IMR-90 (cell line): ENCODE measurements around the gene EPS8. TPM values are rescaled to one million over a fixed set of nuclear protein-coding genes. Genes with fewer than 3 reads are reported as not detected.

Experiments used
- ATAC-seq: fragments of 200-7000 bp; cut with Tn5 transposase; 2 replicates; pipeline ENCODE4 v1.9.1; 2020; ENCODE audit warnings: low read depth, mild to moderate bottlenecking, moderate library complexity
- BruUV-seq: library from RNA; stranded (reverse); fragments of 400-500 nt; replicated peaks from 2 replicates; lab custom pipeline; 2021; lab: Mats Ljungman, UMichigan
- CTCF ChIA-PET: fragments of 300-600 bp; formaldehyde crosslinking; extraction: SDS; loops from one replicate; lab custom pipeline; 2021; ENCODE audit warnings: antibody characterized with exemption; lab: Yijun Ruan, JAX
- POLR2A ChIA-PET: fragments of 300-600 bp; sonication (Branson Sonifier 250); formaldehyde crosslinking; loops from one replicate; lab custom pipeline; 2022; ENCODE audit warnings: antibody characterized with exemption; ENCODE audit not compliant: unreplicated experiment; lab: Charles Lee
- DNase-seq: peaks from one replicate; pipeline ENCODE4 v3.0.0; 2013
- H2AFZ ChIP-seq: replicated peaks from 2 replicates; pipeline ENCODE3; 2013; ENCODE audit warnings: low read length, mild to moderate bottlenecking; ENCODE audit not compliant: poor library complexity
- H2AK5ac ChIP-seq: 2 replicates; pipeline ENCODE4 v1.6.1; 2013; ENCODE audit warnings: low read depth, low read length, inconsistent platforms
- H2AK9ac ChIP-seq: replicated peaks from 2 replicates; pipeline ENCODE3; 2013; ENCODE audit warnings: mild to moderate bottlenecking, low read depth, low read length, moderate library complexity; ENCODE audit not compliant: poor library complexity
- H2BK120ac ChIP-seq: 2 replicates; pipeline ENCODE4 v1.6.1; 2013; ENCODE audit warnings: low read depth, low read length, inconsistent platforms
- H2BK15ac ChIP-seq: 3 replicates; pipeline ENCODE4 v1.6.1; 2013; ENCODE audit warnings: low read depth, low read length, inconsistent platforms
- H2BK20ac ChIP-seq: 2 replicates; pipeline ENCODE4 v1.6.1; 2013; ENCODE audit warnings: low read depth, mild to moderate bottlenecking, inconsistent platforms, low read length, moderate library complexity
- H2BK5ac ChIP-seq: 2 replicates; pipeline ENCODE4 v1.6.1; 2013; ENCODE audit warnings: mild to moderate bottlenecking, low read depth, low read length, inconsistent platforms; ENCODE audit not compliant: poor library complexity, severe bottlenecking
- H3K14ac ChIP-seq: replicated peaks from 2 replicates; pipeline ENCODE4 v1.6.1; 2013; ENCODE audit warnings: low read depth, low read length, inconsistent platforms
- H3K18ac ChIP-seq: 2 replicates; pipeline ENCODE4 v1.6.1; 2013; ENCODE audit warnings: low read depth, low read length, control low read depth
- H3K23ac ChIP-seq: 2 replicates; pipeline ENCODE4 v1.6.1; 2013; ENCODE audit warnings: low read depth, low read length, inconsistent platforms
- H3K27ac ChIP-seq: 2 replicates; pipeline ENCODE4 v1.5.1; 2013; ENCODE audit warnings: mild to moderate bottlenecking, control low read depth, low read length; ENCODE audit not compliant: insufficient read depth
- H3K27me3 ChIP-seq: 2 replicates; pipeline ENCODE4 v1.6.1; 2013; ENCODE audit warnings: low read length; ENCODE audit not compliant: control insufficient read depth, insufficient read depth
- H3K36me3 ChIP-seq: 2 replicates; pipeline ENCODE4 v1.6.1; 2013; ENCODE audit warnings: low read length, mixed read lengths; ENCODE audit not compliant: control insufficient read depth, insufficient read depth
- H3K4ac ChIP-seq: 2 replicates; pipeline ENCODE4 v1.6.1; 2013; ENCODE audit warnings: low read depth, low read length, inconsistent platforms
- H3K4me1 ChIP-seq: 2 replicates; pipeline ENCODE4 v1.6.1; 2013; ENCODE audit warnings: low read length, mixed read lengths; ENCODE audit not compliant: control insufficient read depth, insufficient read depth
- H3K4me2 ChIP-seq: 2 replicates; pipeline ENCODE4 v1.6.1; 2013; ENCODE audit warnings: low read depth, mild to moderate bottlenecking, control low read depth, low read length, moderate library complexity
- H3K4me3 ChIP-seq: 2 replicates; pipeline ENCODE4 v1.5.1; 2013; ENCODE audit warnings: low read depth, mild to moderate bottlenecking, control low read depth, low read length, moderate library complexity; ENCODE audit not compliant: insufficient read depth
- H3K56ac ChIP-seq: 2 replicates; pipeline ENCODE4 v1.6.1; 2013; ENCODE audit warnings: low read length, inconsistent platforms; ENCODE audit not compliant: insufficient read depth; ENCODE audit errors: extremely low read depth
- H3K79me1 ChIP-seq, 2 experiments: 2 replicates each; pipeline ENCODE4 v1.6.1; 2013; ENCODE audit warnings: low read length in 2 of 2, inconsistent platforms in 1 of 2, low read depth in 1 of 2
- H3K9ac ChIP-seq: 2 replicates; pipeline ENCODE4 v1.6.1; 2013; ENCODE audit warnings: low read depth, low read length, control low read depth
- H3K9me1 ChIP-seq: 2 replicates; pipeline ENCODE4 v1.6.1; 2013; ENCODE audit warnings: low read length, inconsistent platforms; ENCODE audit not compliant: insufficient read depth
- H3K9me3 ChIP-seq: 2 replicates; pipeline ENCODE4 v1.6.1; 2013; ENCODE audit warnings: low read length; ENCODE audit not compliant: control insufficient read depth, insufficient read depth
- H4K20me1 ChIP-seq: 2 replicates; pipeline ENCODE4 v1.6.1; 2013; ENCODE audit warnings: low read length, inconsistent platforms; ENCODE audit not compliant: insufficient read depth
- H4K5ac ChIP-seq: 2 replicates; pipeline ENCODE4 v1.6.1; 2013; ENCODE audit warnings: mild to moderate bottlenecking, low read depth, low read length, control low read depth
- H4K8ac ChIP-seq, 2 experiments: 2 replicates each; pipeline ENCODE4 v1.6.1; 2013; ENCODE audit warnings: low read depth in 2 of 2, low read length in 2 of 2, control low read depth in 1 of 2, inconsistent platforms in 1 of 2
- H4K91ac ChIP-seq: 2 replicates; pipeline ENCODE4 v1.6.1; 2013; ENCODE audit warnings: low read depth, low read length, inconsistent platforms; ENCODE audit not compliant: insufficient read depth
- NFE2L2 ChIP-seq: fragments of 150-350 bp; IDR thresholded peaks from 2 replicates; pipeline ENCODE4 v1.6.1; 2016; ENCODE audit warnings: low read depth, mild to moderate bottlenecking, low read length
- RCOR1 ChIP-seq: IDR thresholded peaks from 2 replicates; pipeline ENCODE4 v1.6.1; 2012; ENCODE audit warnings: mild to moderate bottlenecking, low read length, improper control_type of control experiment; ENCODE audit not compliant: insufficient replicate concordance
- WGBS, 2 experiments: methylation state at CpG; one replicate each; pipeline versions ENCODE4 v1.1.5 to v1.1.7; 2013; ENCODE audit warnings: missing lambda C conversion rate in 2 of 2; ENCODE audit not compliant: insufficient read length in 1 of 2; ENCODE audit errors: extremely low coverage in 2 of 2; 5-methylcytosine and 5-hydroxymethylcytosine counted together
- dilution Hi-C: fragments of 300-500 bp; cut with HindIII; formaldehyde crosslinking; loops from one replicate; pipeline ENCODE4 v1.14.3; 2018; ENCODE audit warnings: low sequenced_read_pairs; ENCODE audit not compliant: unreplicated experiment
- in situ Hi-C: fragments of 300-500 bp; cut with MboI; formaldehyde crosslinking; loops from 3 replicates; pipeline ENCODE4 v1.14.3; 2019; ENCODE audit warnings: low sequenced_read_pairs, inconsistent platforms, mixed read lengths
- intact Hi-C: fragments of 100-400 bp; cut with micrococcal nuclease; formaldehyde crosslinking; loops from 2 replicates; pipeline ENCODE4 v1.10.0; 2022
- polyA plus RNA-seq, 3 experiments: library from polyadenylated mRNA; depleted of rRNA; stranded (reverse); fragments of >200 nt; gene quantifications; 2 replicates each; pipeline ENCODE4 v1.2.3, GENCODE V29; 2012; ENCODE audit warnings: low replicate concordance in 1 of 3
- total RNA-seq: library from RNA; depleted of rRNA; stranded (reverse); fragments of >200 nt; gene quantifications from 2 replicates; pipeline ENCODE4 v1.2.3, GENCODE V29; 2012

EPS8 gene
- total and polyA plus RNA-seq, 2 of the 4 experiments (the other 2 are of a cell fraction): 45.1 to 104 TPM

GRCh38 chr12:15770581-15770980 lies 18.6 kb downstream of the EPS8 start:
- Histone ChIP-seq H3K9ac (no peak overlapping the region), H3K27me3 (no peaks in the 10 kb centered on the region), H3K9me3 (no peaks in the 10 kb centered on the region), H2BK20ac (no peak overlapping the region), H3K23ac (no peak overlapping the region), H4K91ac (no peak overlapping the region), H3K56ac (no peak overlapping the region), H3K4me3 (no peak overlapping the region), H4K8ac (no peak overlapping the region), H2AK5ac (no peak overlapping the region), H4K5ac (no peak overlapping the region), H3K79me1 (peaks cover 10 to 44% of the 10 kb centered on the region in 2 experiments; a peak in 2 of 4 replicates), H2BK120ac (no peak overlapping the region), H2BK15ac (no peak overlapping the region), H3K4me1 (peaks cover 5% of the 10 kb centered on the region; the same call in 1 of the 2 replicates), H2AK9ac (no peak overlapping the region), H3K18ac (peak overlapping the region; percentile 31; the same call in 1 of the 2 replicates), H3K9me1 (0 out of 2 replicates have a peak, but pooled peaks cover 3% of the 10 kb centered on the region), H3K4me2 (0 out of 2 replicates have a peak overlapping the region, but pooled peaks have one; percentile 61), H3K4ac (no peak overlapping the region), H3K27ac (peak overlapping the region; percentile 21; the same call in 1 of the 2 replicates), H3K36me3 (no peaks in the 10 kb centered on the region), H3K14ac (no peak overlapping the region), H2AFZ (no peak overlapping the region), H4K20me1 (peaks cover 3% of the 10 kb centered on the region; the same call in 1 of the 2 replicates), H2BK5ac (no peak overlapping the region)
- ATAC-seq: no peak
- WGBS, 2 experiments: no CpG with 5 or more reads among the region's 1 CpG
- TF ChIP-seq NFE2L2 (0 out of 2 replicates have a peak, but pooled peaks have one; percentile 31), RCOR1 (no peak)
- ChIA-PET CTCF (interaction anchor here (0.7 to 0.8 kb wide), 2 partner anchors 165 to 186 kb away, joined by 3 read pairs; no protein-coding TSS in a partner anchor), POLR2A (no interaction called here)
- dilution Hi-C loops (no loop called here), in situ Hi-C loops (no loop called here), intact Hi-C loops (loop anchor here (5.0 kb wide), 1 partner anchor 87 kb away; no protein-coding TSS in a partner anchor)
- no TSS peak for BruUV-seq
- DNase-seq: no peak
